ENCODE measurements around the gene RCAN1. TPM values are rescaled to one million over a fixed set of nuclear protein-coding genes. Genes with fewer than 3 reads are reported as not detected.

The RCAN1 gene
- total RNA-seq, 2 experiments from 2014 or later = 6.8 to 8.9 TPM

DNA sequence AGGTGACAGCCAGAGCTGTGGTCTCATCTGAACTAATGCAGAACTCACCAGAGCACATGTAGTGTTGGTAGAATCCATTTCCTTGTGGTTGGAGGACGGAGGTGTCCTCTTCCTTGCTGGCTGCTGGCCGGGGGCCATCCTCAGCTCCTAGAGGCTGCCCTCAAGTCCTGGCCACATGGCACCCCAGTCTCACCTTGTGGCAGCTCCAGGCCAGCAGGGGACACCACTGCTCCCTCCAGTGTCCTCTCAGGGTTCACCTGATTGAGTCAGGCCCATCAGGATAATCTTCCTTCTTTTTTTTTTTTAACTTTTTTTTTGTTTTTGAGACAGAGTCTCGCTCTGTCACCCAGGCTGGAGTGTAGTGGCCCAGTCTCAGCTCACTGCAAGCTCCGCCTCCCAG lies 105.8 kb downstream of the RCAN1 start:
- Histone ChIP-seq H4K20me1 (ENCODE audit: insufficient read depth, low read length) (no peaks in the 10 kb centered on the region), H3K4me2 (ENCODE audit: low read length) (no peak overlapping the region), H3K36me3 (ENCODE audit: insufficient read depth, low read length) (no peaks in the 10 kb centered on the region), H3K27ac (ENCODE audit: low read depth, low read length, poor library complexity, severe bottlenecking) (no peak overlapping the region), H3K4me1 (ENCODE audit: insufficient read depth, low read length, poor library complexity, severe bottlenecking) (no peaks in the 10 kb centered on the region), H3K4me3 (ENCODE audit: low read depth, low read length, poor library complexity, severe bottlenecking) (no peak overlapping the region), H3K79me2 (ENCODE audit: insufficient read depth, low read depth, low read length) (no peaks in the 10 kb centered on the region), H3K9me2 (ENCODE audit: insufficient read depth, low read length) (no peaks in the 10 kb centered on the region), H2AFZ (ENCODE audit: low read length) (no peak overlapping the region), H3K9me3 (ENCODE audit: low read length) (no peaks in the 10 kb centered on the region)
- no peak for DNase-seq (ENCODE audit: low spot score)
- ChIA-PET CTCF (ENCODE audit: unreplicated experiment) (interaction anchor here (0.6 kb wide), 1 partner anchor 1569 kb away, joined by 3 read pairs; no protein-coding TSS in a partner anchor), POLR2A (interaction anchor here (0.8 kb wide), 1 partner anchor 159 kb away, joined by 3 read pairs; no protein-coding TSS in a partner anchor)
- TF ChIP-seq, protein P1, sequence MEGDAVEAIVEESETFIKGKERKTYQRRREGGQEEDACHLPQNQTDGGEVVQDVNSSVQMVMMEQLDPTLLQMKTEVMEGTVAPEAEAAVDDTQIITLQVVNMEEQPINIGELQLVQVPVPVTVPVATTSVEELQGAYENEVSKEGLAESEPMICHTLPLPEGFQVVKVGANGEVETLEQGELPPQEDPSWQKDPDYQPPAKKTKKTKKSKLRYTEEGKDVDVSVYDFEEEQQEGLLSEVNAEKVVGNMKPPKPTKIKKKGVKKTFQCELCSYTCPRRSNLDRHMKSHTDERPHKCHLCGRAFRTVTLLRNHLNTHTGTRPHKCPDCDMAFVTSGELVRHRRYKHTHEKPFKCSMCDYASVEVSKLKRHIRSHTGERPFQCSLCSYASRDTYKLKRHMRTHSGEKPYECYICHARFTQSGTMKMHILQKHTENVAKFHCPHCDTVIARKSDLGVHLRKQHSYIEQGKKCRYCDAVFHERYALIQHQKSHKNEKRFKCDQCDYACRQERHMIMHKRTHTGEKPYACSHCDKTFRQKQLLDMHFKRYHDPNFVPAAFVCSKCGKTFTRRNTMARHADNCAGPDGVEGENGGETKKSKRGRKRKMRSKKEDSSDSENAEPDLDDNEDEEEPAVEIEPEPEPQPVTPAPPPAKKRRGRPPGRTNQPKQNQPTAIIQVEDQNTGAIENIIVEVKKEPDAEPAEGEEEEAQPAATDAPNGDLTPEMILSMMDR (conservative IDR thresholded peaks at IDR 0.05; ENCODE audit: low read length) = no peak
- no peak for TF ChIP-seq EZH2phosphoT487 (IDR thresholded peaks at IDR 0.05; ENCODE audit: borderline replicate concordance, low read depth, low read length)
- intact Hi-C loops (cut with micrococcal nuclease; ENCODE audit: unreplicated experiment) = no loop called here
- BruUV-seq (replicated peaks) = no TSS peak

DNA sequence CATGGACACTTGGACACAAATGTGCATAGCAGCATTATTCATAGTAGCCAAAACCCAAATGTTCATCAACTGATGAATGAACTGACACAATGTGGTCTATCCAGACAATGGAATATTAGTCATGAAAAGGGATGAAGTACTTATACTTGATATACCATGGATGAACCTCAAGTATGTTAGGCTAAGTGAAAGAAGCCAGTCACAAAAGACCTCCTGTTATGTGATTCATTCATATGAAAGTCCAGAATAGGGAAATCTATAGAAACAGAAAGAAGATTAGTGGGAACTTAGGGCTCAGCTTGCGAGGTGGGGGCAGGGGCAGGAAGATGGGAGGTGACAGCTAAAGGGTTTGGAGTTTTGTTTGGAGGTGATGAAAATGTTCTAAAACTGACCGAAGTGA lies 110.3 kb downstream of the RCAN1 start:
- H4K20me1 ChIP-seq (ENCODE audit: insufficient read depth, low read length) = no peaks in the 10 kb centered on the region
- BruUV-seq (replicated peaks) = no TSS peak

More for the DNA sequence above, 110.3 kb downstream of the RCAN1 start:
- intact Hi-C loops (cut with micrococcal nuclease; ENCODE audit: unreplicated experiment) = no loop called here
- ChIA-PET CTCF (ENCODE audit: unreplicated experiment) (no interaction called here), POLR2A (interaction anchor here (1.1 kb wide), 1 partner anchor 13 kb away, joined by 3 read pairs; no protein-coding TSS in a partner anchor)
- Histone ChIP-seq H3K36me3 (ENCODE audit: insufficient read depth, low read length) (no peaks in the 10 kb centered on the region), H3K79me2 (ENCODE audit: insufficient read depth, low read depth, low read length) (no peaks in the 10 kb centered on the region), H3K27ac (ENCODE audit: low read depth, low read length, poor library complexity, severe bottlenecking) (no peak overlapping the region), H3K4me3 (ENCODE audit: low read depth, low read length, poor library complexity, severe bottlenecking) (no peak overlapping the region), H3K9me2 (ENCODE audit: insufficient read depth, low read length) (no peaks in the 10 kb centered on the region), H3K4me1 (ENCODE audit: insufficient read depth, low read length, poor library complexity, severe bottlenecking) (no peaks in the 10 kb centered on the region), H2AFZ (ENCODE audit: low read length) (no peak overlapping the region), H3K9me3 (ENCODE audit: low read length) (no peaks in the 10 kb centered on the region), H3K4me2 (ENCODE audit: low read length) (no peak overlapping the region)
- TF ChIP-seq, protein P1 (conservative IDR thresholded peaks at IDR 0.05; ENCODE audit: low read length) = no peak
- TF ChIP-seq EZH2phosphoT487 (IDR thresholded peaks at IDR 0.05; ENCODE audit: borderline replicate concordance, low read depth, low read length) = no peak
- no peak for DNase-seq (ENCODE audit: low spot score)

Measured in OCI-LY7 (cell line).